K562 (cell line): ENCODE measurements around the gene CYTH1. TPM values are rescaled to one million over a fixed set of nuclear protein-coding genes. Genes with fewer than 3 reads are reported as not detected.
A peak's percentile ranks its signal among the peaks of the same experiment; 100 is the strongest.

Experiments
- ARID1B ChIP-seq: fragments of 450-650 bp; IDR thresholded peaks from 2 replicates; pipeline ENCODE4 v1.6.1; 2016; ENCODE audit warnings: antibody characterized with exemption, mild to moderate bottlenecking, inconsistent platforms
- GTF3C2 ChIP-seq: IDR thresholded peaks from 3 replicates; pipeline ENCODE4 v1.6.1; 2011; ENCODE audit warnings: borderline replicate concordance, mild to moderate bottlenecking, moderate library complexity; ENCODE audit not compliant: insufficient read length; ENCODE audit errors: extremely low read depth
- MGA ChIP-seq: fragments of 450-650 bp; IDR thresholded peaks from 2 replicates; pipeline ENCODE4 v1.6.1; 2016; ENCODE audit warnings: mild to moderate bottlenecking, moderate library complexity
- MNT ChIP-seq, 2 experiments: fragments of 450-650 bp; conservative IDR thresholded peaks; 2 replicates each; pipeline ENCODE4 v1.6.1; 2017; ENCODE audit warnings: mild to moderate bottlenecking in 2 of 2, moderate library complexity in 2 of 2
- POLR2AphosphoS5 ChIP-seq: IDR thresholded peaks from 2 replicates; pipeline ENCODE4 v1.6.1; 2011; ENCODE audit warnings: mild to moderate bottlenecking, low read depth, low read length, moderate library complexity; ENCODE audit not compliant: control insufficient read depth, insufficient read depth
- RBBP5 ChIP-seq: fragments of 200-600 bp; sonication (generic); IDR thresholded peaks from 2 replicates; pipeline ENCODE4 v1.6.1; 2012; ENCODE audit warnings: borderline replicate concordance, mild to moderate bottlenecking, low read length, control low read depth, inconsistent platforms; ENCODE audit not compliant: insufficient read depth, poor library complexity, severe bottlenecking
- RFX1 ChIP-seq: fragments of 450-650 bp; IDR thresholded peaks from 2 replicates; pipeline ENCODE4 v1.6.1; 2016; ENCODE audit warnings: mild to moderate bottlenecking, moderate library complexity
- XRCC5 ChIP-seq: fragments of 200-400 bp; formaldehyde crosslinking; IDR thresholded peaks from 2 replicates; pipeline ENCODE4 v1.6.1; 2017; ENCODE audit warnings: low read depth, mild to moderate bottlenecking, low read length
- ZNF766 ChIP-seq: fragments of 200-800 bp; sonication (Bioruptor generic); conservative IDR thresholded peaks from 2 replicates; pipeline ENCODE4 v1.6.1; 2016; ENCODE audit warnings: missing genetic modification characterization, missing compliant biosample characterization
- polyA plus RNA-seq, 8 experiments: library from polyadenylated mRNA; depleted of rRNA in 4 of 8; stranded (reverse) in 5 of 8; unstranded in 3 of 8; fragments of >200 nt; fragmentation: Nextera tagmentation in 2 of 8; fragmentation: Illumina TruSeq in 1 of 8; extraction: Ambion mirVana in 2 of 8; extraction: Trizol in 1 of 8; gene quantifications; 2 replicates each; pipeline versions ENCODE4 v1.2.1 to v1.2.3, GENCODE V29; 2011 to 2014; ENCODE audit warnings: inconsistent platforms in 1 of 8, missing spikeins in 1 of 8
- total RNA-seq, 7 experiments: library from RNA; depleted of rRNA in 6 of 7; stranded (reverse); fragments of >200 nt in 6 of 7; fragmentation: Illumina TruSeq in 2 of 7; extraction: Trizol in 2 of 7; gene quantifications; 2 replicates each; pipeline versions ENCODE4 v1.2.1 to v1.2.3, GENCODE V29; 2011 to 2021; ENCODE audit warnings: low replicate concordance in 1 of 7

CYTH1 gene
- total and polyA plus RNA-seq, 9 of the 15 experiments (the other 6 are each of a cell fraction or from before 2014, with no cell fraction given) = 0.52 to 27.7 (median 16.8) TPM

GRCh38 chr17:78783711-78784324, 1.7 kb upstream of the CYTH1 start (continued):
- no peak for TF ChIP-seq MNT (conservative IDR thresholded peaks at IDR 0.05)
- TF ChIP-seq POLR2AphosphoS5 = peak; percentile 66
- no peak for TF ChIP-seq RFX1
- no peak for TF ChIP-seq XRCC5
- peak; percentile 29 for TF ChIP-seq MGA
- TF ChIP-seq ZNF766 (CRISPR knock-in tag) = no peak
- TF ChIP-seq GTF3C2 = no peak
- peak; percentile 89 for TF ChIP-seq ARID1B
- TF ChIP-seq RBBP5 = peak; percentile 25
